HL-60 (cell line): ENCODE measurements around the gene SYNPO2.

ENCODE experiments used
- DNase-seq, 2 experiments: peaks; one replicate each; pipeline ENCODE4 v3.0.0-alpha.2; 2010 to 2020; ENCODE audit warnings: low read depth in 1 of 2, low spot score in 1 of 2
- H3K27ac ChIP-seq: fragments of 250-450 bp; sonication (Bioruptor Pico); replicated peaks from 2 replicates; pipeline ENCODE4 v1.5.1; 2020; ENCODE audit warnings: mild to moderate bottlenecking, moderate library complexity
- H3K27me3 ChIP-seq: fragments of 250-450 bp; sonication (Bioruptor Pico); 2 replicates; pipeline ENCODE4 v1.5.1; 2021; ENCODE audit warnings: mild to moderate bottlenecking, moderate library complexity; ENCODE audit not compliant: insufficient read depth, poor library complexity, severe bottlenecking
- H3K4me3 ChIP-seq: replicated peaks from 2 replicates; pipeline ENCODE4 v1.5.1; 2011; ENCODE audit warnings: mild to moderate bottlenecking, control low read depth, low read length; ENCODE audit not compliant: insufficient read depth
- CTCF ChIP-seq: IDR thresholded peaks from one replicate; pipeline ENCODE4 v1.5.1; 2011; ENCODE audit warnings: low read length, control low read depth, inconsistent platforms; ENCODE audit not compliant: insufficient read depth
- GABPA ChIP-seq: IDR thresholded peaks from 2 replicates; pipeline ENCODE4 v1.6.1; 2012; ENCODE audit warnings: low read depth
- POLR2AphosphoS5 ChIP-seq: IDR thresholded peaks from 2 replicates; pipeline ENCODE4 v1.6.1; 2012; ENCODE audit warnings: low read depth
- REST ChIP-seq: IDR thresholded peaks from 2 replicates; pipeline ENCODE4 v1.6.1; 2012; ENCODE audit warnings: low read depth; ENCODE audit not compliant: insufficient replicate concordance
- SPI1 ChIP-seq: IDR thresholded peaks from 2 replicates; pipeline ENCODE4 v1.6.1; 2012; ENCODE audit warnings: low read depth, mild to moderate bottlenecking, borderline replicate concordance

SYNPO2 gene

GRCh38 chr4:118867311-118868067 is 21.2 kb upstream of the SYNPO2 start:
- DNase-seq: no peak
- Histone ChIP-seq H3K27me3 (no peaks in the 10 kb centered on the region), H3K4me3 (no peak overlapping the region), H3K27ac (no peak overlapping the region)
- TF ChIP-seq REST (no peak), SPI1 (no peak), GABPA (no peak), POLR2AphosphoS5 (no peak), CTCF (no peak)

GRCh38 chr4:118869808-118870342 is 18.8 kb upstream of the SYNPO2 start:
- H3K4me3 ChIP-seq: no peak overlapping the region
- no peak for DNase-seq
- H3K27me3 ChIP-seq: no peaks in the 10 kb centered on the region
- H3K27ac ChIP-seq: no peak overlapping the region
- no peak for TF ChIP-seq GABPA
- TF ChIP-seq SPI1: no peak
- no peak for TF ChIP-seq CTCF
- TF ChIP-seq POLR2AphosphoS5: no peak
- no peak for TF ChIP-seq REST

GRCh38 chr4:118872181-118872580 is 16.5 kb upstream of the SYNPO2 start:
- Histone ChIP-seq H3K27ac (no peak overlapping the region), H3K27me3 (no peaks in the 10 kb centered on the region), H3K4me3 (no peak overlapping the region)
- no peak for TF ChIP-seq POLR2AphosphoS5
- no peak for TF ChIP-seq SPI1
- TF ChIP-seq GABPA: no peak
- no peak for TF ChIP-seq REST
- TF ChIP-seq CTCF: no peak
- DNase-seq: no peak
